ENCODE results near the gene ADGRB3. TPM values are rescaled to one million over a fixed set of nuclear protein-coding genes. Genes with fewer than 3 reads are reported as not detected.
"Not testable (repeated sequence)": the region's sequence is repeated elsewhere in the genome, so short reads cannot be mapped to it uniquely, and the experiment has no call there.

The ADGRB3 gene
- total RNA-seq, 2 donors from 2014 or later = not detected

GRCh38 chr6:69398311-69398710 lies 763.2 kb downstream of the ADGRB3 start:
- Mint-ChIP-seq H3K27me3 (peaks cover 7% of the 10 kb centered on the region), H3K36me3 (ENCODE audit: low read depth) (no peaks in the 10 kb centered on the region), H3K27ac (no peak overlapping the region), H3K4me3 (no peak overlapping the region), H3K4me1 (no peaks in the 10 kb centered on the region)
- ATAC-seq (no peak), DNase-seq (no peak)
- no peaks in the 10 kb centered on the region for H3K9me3 ChIP-seq (ENCODE audit: control insufficient read depth, low read length, poor library complexity, severe bottlenecking)

- H3K36me3 Mint-ChIP-seq (ENCODE audit: low read depth) = no peaks in the 10 kb centered on the region
- no peaks in the 10 kb centered on the region for H3K4me1 Mint-ChIP-seq
- no peak for ATAC-seq
- no peak overlapping the region for H3K27ac Mint-ChIP-seq
- peaks cover 7% of the 10 kb centered on the region for H3K27me3 Mint-ChIP-seq
- H3K4me3 Mint-ChIP-seq = no peak overlapping the region
- DNase-seq = no peak
- no peaks in the 10 kb centered on the region for H3K9me3 ChIP-seq (ENCODE audit: control insufficient read depth, low read length, poor library complexity, severe bottlenecking)
Measured at GRCh38 chr6:69398729-69399128, 763.6 kb downstream of the ADGRB3 start.

GRCh38 chr6:69408886-69409285 lies 773.8 kb downstream of the ADGRB3 start:
- ATAC-seq (no peak), DNase-seq (no peak)
- H3K9me3 ChIP-seq (ENCODE audit: control insufficient read depth, low read length, poor library complexity, severe bottlenecking) = no peaks in the 10 kb centered on the region
- Mint-ChIP-seq H3K36me3 (ENCODE audit: low read depth) (no peaks in the 10 kb centered on the region), H3K4me1 (no peaks in the 10 kb centered on the region), H3K27ac (no peak overlapping the region), H3K27me3 (no peaks in the 10 kb centered on the region), H3K4me3 (no peak overlapping the region)

- DNase-seq = no peak
- H3K27ac Mint-ChIP-seq = no peak overlapping the region
- no peak for ATAC-seq
- no peak overlapping the region for H3K4me3 Mint-ChIP-seq
- no peaks in the 10 kb centered on the region for H3K36me3 Mint-ChIP-seq (ENCODE audit: low read depth)
- no peaks in the 10 kb centered on the region for H3K9me3 ChIP-seq (ENCODE audit: control insufficient read depth, low read length, poor library complexity, severe bottlenecking)
- H3K27me3 Mint-ChIP-seq = no peaks in the 10 kb centered on the region
- no peaks in the 10 kb centered on the region for H3K4me1 Mint-ChIP-seq
Measured at GRCh38 chr6:69416776-69417175, 781.7 kb downstream of the ADGRB3 start.

- ATAC-seq = no peak
- H3K4me3 Mint-ChIP-seq = no peak overlapping the region
- H3K27me3 Mint-ChIP-seq = no peaks in the 10 kb centered on the region
Measured at GRCh38 chr6:69421269-69421668, 786.2 kb downstream of the ADGRB3 start.

GRCh38 chr6:69422020-69422419 lies 786.9 kb downstream of the ADGRB3 start:
- ATAC-seq (no peak), DNase-seq (no peak)
- H3K4me3 Mint-ChIP-seq = no peak overlapping the region
- no peaks in the 10 kb centered on the region for H3K4me1 Mint-ChIP-seq
- no peak overlapping the region for H3K27ac Mint-ChIP-seq
- H3K36me3 Mint-ChIP-seq (ENCODE audit: low read depth) = no peaks in the 10 kb centered on the region
- no peaks in the 10 kb centered on the region for H3K27me3 Mint-ChIP-seq
- H3K9me3 ChIP-seq (ENCODE audit: control insufficient read depth, low read length, poor library complexity, severe bottlenecking) = no peaks in the 10 kb centered on the region

More at GRCh38 chr6:69421269-69421668, 786.2 kb downstream of the ADGRB3 start:
- H3K36me3 Mint-ChIP-seq (ENCODE audit: low read depth) = no peaks in the 10 kb centered on the region
- H3K27ac Mint-ChIP-seq = no peak overlapping the region
- DNase-seq = no peak
- no peaks in the 10 kb centered on the region for H3K4me1 Mint-ChIP-seq
- H3K9me3 ChIP-seq (ENCODE audit: control insufficient read depth, low read length, poor library complexity, severe bottlenecking) = no peaks in the 10 kb centered on the region

- H3K4me3 Mint-ChIP-seq = no peak overlapping the region
- no peaks in the 10 kb centered on the region for H3K4me1 Mint-ChIP-seq
- no peaks in the 10 kb centered on the region for H3K36me3 Mint-ChIP-seq (ENCODE audit: low read depth)
- no peaks in the 10 kb centered on the region for H3K27me3 Mint-ChIP-seq
- DNase-seq = no peak
- ATAC-seq = no peak
- H3K27ac Mint-ChIP-seq = no peak overlapping the region
- no peaks in the 10 kb centered on the region for H3K9me3 ChIP-seq (ENCODE audit: control insufficient read depth, low read length, poor library complexity, severe bottlenecking)
Measured at GRCh38 chr6:69422475-69422874, 787.4 kb downstream of the ADGRB3 start.

- Mint-ChIP-seq H3K27ac (no peak overlapping the region), H3K27me3 (no peaks in the 10 kb centered on the region)
Measured at GRCh38 chr6:69423785-69424184, 788.7 kb downstream of the ADGRB3 start.

GRCh38 chr6:69424581-69424980 lies 789.5 kb downstream of the ADGRB3 start:
- Mint-ChIP-seq H3K4me3 (no peak overlapping the region), H3K27ac (no peak overlapping the region), H3K36me3 (ENCODE audit: low read depth) (no peaks in the 10 kb centered on the region), H3K27me3 (no peaks in the 10 kb centered on the region), H3K4me1 (no peaks in the 10 kb centered on the region)
- DNase-seq = no peak
- ATAC-seq = no peak
- H3K9me3 ChIP-seq (ENCODE audit: control insufficient read depth, low read length, poor library complexity, severe bottlenecking) = no peaks in the 10 kb centered on the region

More at GRCh38 chr6:69423785-69424184, 788.7 kb downstream of the ADGRB3 start:
- DNase-seq (no peak), ATAC-seq (no peak)
- Mint-ChIP-seq H3K4me3 (no peak overlapping the region), H3K36me3 (ENCODE audit: low read depth) (no peaks in the 10 kb centered on the region), H3K4me1 (no peaks in the 10 kb centered on the region)
- no peaks in the 10 kb centered on the region for H3K9me3 ChIP-seq (ENCODE audit: control insufficient read depth, low read length, poor library complexity, severe bottlenecking)

GRCh38 chr6:69427882-69428281 lies 792.8 kb downstream of the ADGRB3 start:
- H3K9me3 ChIP-seq (ENCODE audit: control insufficient read depth, low read length, poor library complexity, severe bottlenecking) = no peaks in the 10 kb centered on the region
- DNase-seq = no peak
- no peaks in the 10 kb centered on the region for H3K4me1 Mint-ChIP-seq
- no peaks in the 10 kb centered on the region for H3K27me3 Mint-ChIP-seq
- ATAC-seq = no peak
- H3K36me3 Mint-ChIP-seq (ENCODE audit: low read depth) = no peaks in the 10 kb centered on the region
- H3K27ac Mint-ChIP-seq = no peak overlapping the region
- no peak overlapping the region for H3K4me3 Mint-ChIP-seq

GRCh38 chr6:69432168-69432567 lies 797.1 kb downstream of the ADGRB3 start:
- H3K27me3 Mint-ChIP-seq; H3K4me3 Mint-ChIP-seq; H3K36me3 Mint-ChIP-seq (ENCODE audit: low read depth); DNase-seq; H3K9me3 ChIP-seq (ENCODE audit: control insufficient read depth, low read length, poor library complexity, severe bottlenecking); H3K27ac Mint-ChIP-seq; H3K4me1 Mint-ChIP-seq; ATAC-seq: not testable (repeated sequence)

- not testable (repeated sequence) for DNase-seq; H3K4me3 Mint-ChIP-seq; H3K36me3 Mint-ChIP-seq (ENCODE audit: low read depth); H3K4me1 Mint-ChIP-seq; ATAC-seq; H3K27ac Mint-ChIP-seq; H3K27me3 Mint-ChIP-seq; H3K9me3 ChIP-seq (ENCODE audit: control insufficient read depth, low read length, poor library complexity, severe bottlenecking)
Measured at GRCh38 chr6:69433116-69433515, 798.0 kb downstream of the ADGRB3 start.

- H3K4me1 Mint-ChIP-seq = no peaks in the 10 kb centered on the region
- no peaks in the 10 kb centered on the region for H3K27me3 Mint-ChIP-seq
- H3K9me3 ChIP-seq (ENCODE audit: control insufficient read depth, low read length, poor library complexity, severe bottlenecking) = no peaks in the 10 kb centered on the region
- no peaks in the 10 kb centered on the region for H3K36me3 Mint-ChIP-seq (ENCODE audit: low read depth)
- no peak overlapping the region for H3K27ac Mint-ChIP-seq
- H3K4me3 Mint-ChIP-seq = no peak overlapping the region
- ATAC-seq (no peak), DNase-seq (no peak)
Measured at GRCh38 chr6:69438113-69438512, 803.0 kb downstream of the ADGRB3 start.
